HG02938 (cell line): ENCODE results near the gene ALPK1.

Experiments
- ATAC-seq: cut with Tn5 transposase; IDR thresholded peaks from one replicate; pipeline ENCODE4 v1.9.1; 2021; ENCODE audit warnings: mild to moderate bottlenecking, moderate library complexity; ENCODE audit not compliant: unreplicated experiment

The ALPK1 gene

GRCh38 chr4:112327965-112328733 is 31.0 kb downstream of the ALPK1 start:
- peak; percentile 85 for ATAC-seq

DNA sequence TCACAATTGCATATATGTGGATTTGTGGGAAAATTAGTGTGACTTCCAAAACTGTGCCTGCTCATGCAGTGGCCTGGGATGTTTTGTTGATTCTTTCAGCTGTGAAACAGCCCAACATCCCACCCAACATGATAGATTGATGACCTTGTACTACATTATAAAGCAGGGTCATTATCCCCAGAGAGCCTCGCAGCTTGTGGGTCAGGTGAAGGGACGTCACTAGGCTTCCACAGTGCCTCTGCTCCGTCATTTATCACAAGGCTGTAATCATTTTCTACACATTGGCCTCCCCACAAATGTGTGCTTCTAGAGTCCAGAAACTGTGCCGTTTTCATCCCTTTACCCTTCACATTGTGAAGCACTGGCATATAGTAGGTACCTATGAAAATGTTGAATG is 31.6 kb downstream of the ALPK1 start:
- ATAC-seq, result no peak

- ATAC-seq, result no peak
Measured at GRCh38 chr4:112329672-112330375, 32.7 kb downstream of the ALPK1 start.

DNA sequence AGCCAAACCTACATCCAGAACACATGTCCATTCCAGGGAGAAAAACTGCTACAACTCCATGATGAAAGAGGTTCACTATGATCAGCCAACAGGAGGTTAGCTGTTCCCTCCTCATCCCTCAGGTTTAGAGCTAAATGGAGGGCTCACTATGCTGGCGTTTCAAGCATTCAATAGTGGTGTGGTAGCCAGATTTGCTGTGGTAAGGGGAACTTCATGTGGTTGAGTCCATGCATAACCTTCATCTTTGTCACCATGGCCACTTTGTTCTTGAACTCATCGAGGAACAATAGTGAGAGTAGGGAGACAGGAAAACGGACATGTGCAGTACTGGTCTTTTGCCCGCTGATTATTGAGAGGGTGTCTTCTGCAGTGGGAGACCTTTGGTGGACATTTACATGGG is 33.8 kb downstream of the ALPK1 start:
- no peak for ATAC-seq

- no peak for ATAC-seq
Measured at GRCh38 chr4:112332398-112332797, 35.2 kb downstream of the ALPK1 start.

GRCh38 chr4:112340023-112340422 is 42.9 kb downstream of the ALPK1 start:
- no peak for ATAC-seq

DNA sequence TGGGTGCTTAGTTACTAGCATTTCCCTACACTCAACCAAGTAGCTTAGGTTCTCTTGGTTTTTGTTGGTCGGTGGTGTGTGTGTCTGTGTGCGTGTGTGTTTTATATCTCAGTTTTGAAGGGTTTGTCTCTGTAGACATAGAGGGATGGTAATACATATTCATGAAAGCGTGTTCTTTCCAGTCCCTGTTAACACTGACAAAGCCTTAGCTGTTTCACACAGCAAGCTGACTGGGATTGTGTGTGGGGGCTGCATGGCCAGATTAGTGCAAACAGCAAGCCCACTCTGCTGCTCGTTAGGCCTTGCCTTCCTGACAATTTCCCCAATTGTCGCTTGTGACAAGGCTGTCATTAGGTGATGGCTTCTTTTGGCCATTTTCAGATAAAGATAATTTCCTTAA is 43.9 kb downstream of the ALPK1 start:
- no peak for ATAC-seq

DNA sequence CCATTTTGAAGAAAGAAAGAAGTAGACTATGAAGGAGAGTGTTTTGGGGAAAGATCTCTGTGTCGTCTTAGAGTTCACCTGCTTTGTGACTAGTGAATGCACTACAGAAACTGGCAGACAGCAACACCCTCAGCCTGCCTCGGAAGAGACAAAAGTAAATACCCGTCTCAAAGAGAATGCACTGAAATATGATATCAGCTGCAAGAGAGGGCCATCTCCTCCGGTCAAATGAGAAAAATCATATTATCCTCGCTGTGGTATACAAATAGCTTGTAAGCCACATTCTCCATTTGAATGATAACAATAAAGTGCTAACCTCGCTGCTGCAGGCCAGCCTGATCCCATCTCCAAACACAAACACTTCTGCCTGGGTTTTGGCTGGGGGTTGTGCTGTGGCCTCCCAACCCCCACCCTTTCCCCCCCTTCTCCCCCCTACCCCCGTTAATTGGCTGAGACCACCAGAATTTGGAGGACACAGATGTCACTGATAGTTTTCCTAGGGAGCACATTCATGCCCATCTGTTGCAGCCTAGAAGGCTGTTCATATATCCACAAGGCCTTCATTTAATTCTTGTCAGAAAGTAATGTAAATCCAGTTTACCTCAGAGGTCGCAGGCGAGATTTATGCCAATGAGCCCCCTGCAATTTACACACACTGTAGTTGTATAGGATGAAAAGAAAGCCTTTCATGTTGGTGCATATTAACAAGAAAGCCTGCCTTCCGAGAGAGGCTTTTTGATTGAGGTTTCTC is 46.3 kb downstream of the ALPK1 start:
- ATAC-seq, result no peak

GRCh38 chr4:112348488-112349158 is 51.5 kb downstream of the ALPK1 start:
- no peak for ATAC-seq

DNA sequence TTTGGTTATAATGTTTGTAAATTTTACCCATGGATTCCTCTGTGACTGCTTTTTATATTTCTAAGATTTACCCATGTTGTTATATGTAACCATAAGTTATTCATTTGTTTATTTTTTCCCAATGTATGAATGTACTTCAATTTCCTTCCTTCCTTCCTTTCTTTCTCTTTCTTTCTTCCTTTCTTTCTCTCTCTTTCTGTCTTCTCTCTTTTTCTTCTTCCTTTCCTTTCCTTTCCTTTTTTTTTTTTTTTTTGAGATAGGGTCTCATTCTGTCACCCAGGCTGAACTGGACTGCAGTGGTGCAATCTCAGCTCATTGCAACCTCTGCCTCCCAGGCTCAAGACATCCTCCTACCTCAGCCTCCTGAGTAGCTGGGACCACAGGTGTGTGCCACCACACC is 55.6 kb downstream of the ALPK1 start:
- no peak for ATAC-seq

DNA sequence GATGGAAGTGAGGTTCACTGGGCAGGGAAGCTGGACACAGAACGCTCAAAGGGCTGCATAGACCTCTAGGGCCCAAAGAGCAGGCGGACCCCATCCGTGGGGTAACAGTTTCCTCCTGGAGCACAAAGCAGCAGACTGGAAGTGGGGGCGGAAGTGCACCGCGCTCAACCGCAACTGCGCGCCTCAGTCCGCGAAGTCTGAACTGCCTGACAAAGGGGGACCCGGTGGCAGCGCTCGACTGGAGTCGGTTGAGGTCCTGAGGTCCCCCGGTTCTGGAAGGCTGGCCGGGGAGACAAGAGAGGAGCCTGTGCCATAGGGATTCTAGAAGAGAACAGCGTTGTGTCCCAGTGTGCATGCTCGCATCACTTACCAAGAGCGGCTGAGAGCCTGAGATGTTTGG is 58.5 kb downstream of the ALPK1 start:
- no peak for ATAC-seq

GRCh38 chr4:112357453-112357852 is 60.3 kb downstream of the ALPK1 start:
- ATAC-seq, result no peak

GRCh38 chr4:112357897-112358296 is 60.7 kb downstream of the ALPK1 start:
- no peak for ATAC-seq

DNA sequence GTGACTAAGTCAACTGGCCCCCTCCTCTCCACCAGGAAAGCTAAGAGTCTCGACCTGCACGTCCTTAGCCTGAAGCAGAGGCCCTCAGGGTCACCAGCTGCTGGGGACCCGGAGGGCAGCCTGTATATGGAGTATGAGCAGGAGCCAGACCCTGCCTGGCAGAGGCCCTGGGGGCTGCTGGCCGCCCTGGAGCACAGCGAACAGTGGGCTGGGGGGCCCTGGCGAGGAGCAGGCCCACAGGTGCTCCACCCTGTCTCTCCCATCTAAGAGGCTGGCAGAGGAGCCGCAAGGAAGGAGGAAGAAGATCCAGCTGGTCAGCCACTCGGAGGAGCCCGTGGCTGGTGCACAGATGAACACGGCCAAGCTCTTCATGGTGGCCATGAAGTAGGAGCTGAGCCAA is 61.2 kb downstream of the ALPK1 start:
- no peak for ATAC-seq

- no peak for ATAC-seq
Measured at GRCh38 chr4:112358952-112359749, 62.0 kb downstream of the ALPK1 start.

- no peak for ATAC-seq
Measured at GRCh38 chr4:112361181-112361791, 64.1 kb downstream of the ALPK1 start.

DNA sequence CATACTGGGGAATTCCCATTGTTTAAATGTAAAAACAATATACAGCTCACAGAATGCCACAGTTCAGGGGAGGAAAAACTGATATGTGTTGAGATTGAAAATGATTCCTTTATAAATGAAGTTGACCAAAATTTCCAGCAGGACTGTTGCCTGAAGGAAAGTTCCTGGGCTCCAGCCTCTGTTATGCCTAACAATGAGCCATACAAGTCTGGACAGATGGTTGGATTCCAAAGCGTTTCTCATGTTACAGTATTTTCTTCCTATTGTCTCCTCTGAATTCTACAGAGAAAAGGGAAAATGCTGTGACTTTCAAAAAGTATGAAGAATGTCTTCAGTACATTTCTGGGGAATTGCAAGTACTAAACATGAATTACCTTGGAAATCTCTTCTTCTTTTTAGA is 73.3 kb downstream of the ALPK1 start:
- ATAC-seq, result no peak

GRCh38 chr4:112371361-112371760 is 74.2 kb downstream of the ALPK1 start:
- ATAC-seq, result no peak

- ATAC-seq, result no peak
Measured at GRCh38 chr4:112374850-112375249, 77.7 kb downstream of the ALPK1 start.

- ATAC-seq, result no peak
Measured at GRCh38 chr4:112377171-112377570, 80.0 kb downstream of the ALPK1 start.
